Limb (tissue), 2 donors: ENCODE data around the gene MPV17L.
"Not testable (repeated sequence)": the region's sequence is repeated elsewhere in the genome, so short reads cannot be mapped to it uniquely, and the experiment has no call there.

Source experiments
- DNase-seq, 2 donors: peaks; one replicate each; pipeline ENCODE4 v3.0.0-alpha.2; 2016; ENCODE audit errors: extremely low spot score in 2 of 2

Gene MPV17L

DNA sequence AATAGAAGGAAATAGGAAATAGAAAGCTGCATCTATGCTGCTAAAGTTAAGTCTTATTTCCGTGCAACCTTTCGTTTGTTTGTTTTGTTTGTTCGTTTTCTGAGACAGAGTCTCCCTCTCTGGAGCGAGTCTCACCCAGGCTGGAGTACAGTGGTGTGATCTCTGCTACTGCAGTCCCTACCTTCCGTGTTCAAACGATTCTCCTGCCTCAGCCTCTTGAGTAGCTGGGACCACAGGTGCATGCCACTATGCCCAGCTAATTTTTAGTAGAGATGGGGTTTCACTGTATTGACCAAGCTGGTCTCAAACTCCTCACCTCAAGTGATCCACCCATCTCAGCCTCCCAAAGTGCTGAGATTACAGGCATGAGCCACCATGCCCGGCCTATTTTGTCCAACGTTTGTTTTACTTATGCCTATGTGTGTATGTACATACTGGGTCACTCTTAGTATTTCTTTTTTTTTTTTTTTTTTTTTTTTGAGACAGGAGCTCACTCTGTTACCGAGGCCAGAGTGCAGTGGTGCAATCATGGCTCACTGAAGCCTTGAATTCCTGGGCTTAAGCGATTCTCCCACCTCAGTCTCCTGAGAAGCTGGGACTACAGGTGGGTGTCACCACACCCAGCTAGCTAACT is 55.7 kb downstream of the MPV17L start:
- DNase-seq, result no peak

DNA sequence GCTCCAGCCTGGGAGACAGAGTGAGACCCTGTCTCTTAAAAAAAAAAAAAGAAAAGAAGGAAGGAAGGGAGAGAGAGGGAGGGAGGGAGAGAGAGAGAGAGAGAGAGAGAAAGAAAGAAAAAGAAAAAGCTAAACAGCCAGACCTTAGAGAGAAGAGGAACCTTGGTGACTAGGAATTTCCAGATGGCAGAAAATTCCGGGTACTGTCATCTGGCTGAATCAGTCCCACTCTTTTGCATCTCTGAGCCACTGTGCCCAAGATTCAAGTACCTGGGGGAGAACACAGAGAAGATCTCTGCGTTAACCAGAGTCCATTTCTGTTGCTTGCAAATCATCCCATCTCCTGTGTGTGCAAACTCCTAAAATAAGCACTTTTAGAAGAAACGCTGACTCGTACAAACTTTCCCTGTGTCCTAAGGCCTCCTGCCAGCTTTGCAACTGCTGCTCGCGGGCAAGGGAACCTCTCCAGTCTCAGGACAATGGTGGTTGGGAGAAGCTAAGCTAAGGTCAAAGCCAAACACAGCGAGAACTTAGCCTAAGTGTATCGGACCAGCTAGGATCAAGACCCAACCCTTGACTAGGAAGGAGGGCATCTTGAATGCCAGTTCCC is 56.8 kb downstream of the MPV17L start:
- DNase-seq, result no peak

DNA sequence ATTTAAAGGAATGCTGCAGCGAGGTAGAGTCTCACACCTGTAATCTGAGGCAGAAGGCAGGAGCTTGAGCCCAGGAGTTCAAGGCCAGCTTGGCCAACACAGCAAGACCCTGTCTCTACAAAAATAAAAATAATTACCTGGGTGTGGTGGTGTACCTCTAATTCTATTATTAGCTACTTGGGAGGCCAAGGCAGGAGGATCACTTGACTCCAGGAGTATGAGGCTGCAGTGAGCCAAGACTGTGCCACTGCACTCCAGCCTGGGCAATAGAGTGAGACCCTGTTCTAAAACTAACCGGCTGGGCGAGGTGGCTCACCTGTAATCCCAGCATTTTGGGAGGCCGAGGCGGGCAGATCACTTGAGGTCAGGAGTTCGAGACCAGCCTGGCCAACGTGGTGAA is 57.7 kb downstream of the MPV17L start:
- not testable (repeated sequence) for DNase-seq

DNA sequence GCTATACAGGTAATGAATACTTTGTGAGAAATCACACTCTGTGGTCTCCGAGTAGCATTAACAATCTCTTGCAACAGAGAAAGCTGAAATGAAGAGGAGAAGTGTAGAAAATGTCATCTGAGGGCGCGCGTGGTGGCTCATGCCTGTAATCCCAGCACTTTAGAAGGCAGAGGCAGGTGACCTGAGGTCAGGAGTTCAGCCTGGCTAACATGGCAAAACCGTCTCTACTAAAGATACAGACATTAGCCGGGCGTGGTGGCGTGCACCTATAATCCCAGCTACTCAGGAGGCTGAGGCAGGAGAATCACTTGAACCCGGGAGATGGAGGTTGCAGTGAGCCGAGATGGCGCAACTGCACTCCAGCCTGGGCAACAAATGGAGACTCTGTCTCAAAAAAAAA is 59.4 kb downstream of the MPV17L start:
- not testable (repeated sequence) for DNase-seq

DNA sequence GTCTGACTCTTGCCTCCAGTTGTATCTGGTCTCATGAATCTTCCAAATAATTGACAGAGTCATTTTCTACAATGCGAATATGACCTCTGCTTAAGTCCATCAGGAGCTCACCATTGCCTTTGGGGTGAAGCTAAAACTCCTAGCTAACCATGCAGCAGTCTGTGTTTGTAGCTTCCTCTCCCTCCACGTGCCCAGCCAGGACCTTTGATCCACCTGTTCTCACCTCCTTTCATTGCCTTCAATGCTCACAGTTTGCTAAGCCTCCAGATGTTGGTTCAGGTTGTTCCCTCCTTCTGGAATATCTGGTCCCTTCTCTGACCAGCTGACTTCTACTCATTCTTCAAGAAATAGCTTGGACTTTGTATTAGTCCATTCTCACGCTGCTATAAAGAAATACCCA is 61.8 kb downstream of the MPV17L start:
- no peak for DNase-seq

DNA sequence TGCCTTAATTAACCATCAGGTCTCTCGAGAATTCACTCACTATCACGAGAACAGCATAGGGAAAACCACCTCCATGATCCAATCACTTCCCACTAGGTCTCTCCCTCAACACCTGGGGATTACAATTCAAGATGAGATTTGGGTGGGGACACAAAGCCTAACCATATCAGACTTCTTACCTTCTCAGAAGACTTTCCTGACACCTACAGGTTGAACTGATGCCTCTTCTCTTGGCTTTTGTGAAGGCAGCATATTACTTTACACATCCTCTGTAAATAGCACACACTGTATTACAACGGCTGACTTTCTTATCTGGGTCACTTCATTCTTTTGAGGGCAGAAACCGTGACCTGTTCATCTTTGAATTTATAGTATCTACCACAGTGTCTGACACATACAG is 62.4 kb downstream of the MPV17L start:
- no peak for DNase-seq

DNA sequence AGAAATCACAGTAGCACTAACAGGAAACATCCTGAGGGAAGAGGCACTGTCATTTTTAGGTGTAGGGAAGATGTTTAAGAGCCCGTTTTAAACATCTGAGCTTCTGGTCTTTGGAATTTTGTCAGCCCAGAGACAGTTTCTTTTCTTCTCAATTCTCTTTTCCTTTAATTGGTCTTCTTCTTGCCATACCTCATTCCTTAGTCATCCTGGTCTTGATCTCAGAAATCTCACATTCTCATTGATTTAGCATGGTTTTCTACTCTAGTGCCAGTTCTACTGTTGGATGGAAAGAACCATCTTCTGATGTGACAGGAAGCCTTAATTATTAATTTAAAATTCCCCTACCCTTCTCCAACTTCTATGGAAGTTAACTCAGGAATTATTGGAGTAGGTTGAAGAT is 64.2 kb downstream of the MPV17L start:
- DNase-seq, result no peak

DNA sequence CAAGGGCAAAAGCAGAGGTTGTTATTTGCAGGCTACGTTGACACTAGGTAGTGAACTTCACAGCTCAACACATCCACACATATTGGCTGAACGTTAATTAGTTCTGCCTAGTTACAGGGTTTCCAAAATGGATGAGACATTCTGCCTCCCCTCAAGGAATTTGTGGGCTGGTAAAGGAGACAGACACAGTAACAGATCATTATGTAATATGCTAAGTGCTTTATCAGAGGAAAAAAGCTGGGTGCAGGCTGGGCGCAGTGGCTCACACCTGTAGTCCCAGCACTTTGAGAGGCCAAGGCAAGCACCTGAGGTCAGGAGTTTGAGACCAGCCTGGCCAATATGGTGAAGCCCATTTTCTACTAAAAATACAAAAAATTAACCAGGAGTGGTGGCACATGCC is 65.0 kb downstream of the MPV17L start:
- no peak for DNase-seq

DNA sequence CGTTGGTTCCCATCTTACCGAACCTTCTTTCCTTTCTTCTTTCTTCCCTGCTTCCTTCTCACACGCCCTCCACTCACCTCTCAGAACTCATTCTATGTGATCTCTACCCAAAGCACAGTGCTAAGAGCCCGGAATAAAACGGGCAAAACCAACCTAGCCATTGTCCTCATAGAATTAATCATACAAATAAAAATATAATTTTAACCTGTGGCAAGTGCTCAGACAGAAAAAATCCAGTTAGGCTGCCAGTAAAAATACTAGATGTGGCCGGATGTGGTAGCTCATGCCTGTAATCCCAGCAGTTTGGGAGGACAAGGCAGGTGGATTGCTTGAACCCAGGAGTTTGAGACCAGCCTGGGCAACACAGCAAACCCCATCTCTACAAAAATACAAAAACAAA is 65.8 kb downstream of the MPV17L start:
- no peak for DNase-seq
